A673 (cell line): ENCODE results near the gene MAP3K6. TPM values are rescaled to one million over a fixed set of nuclear protein-coding genes. Genes with fewer than 3 reads are reported as not detected.

Experiments
- BruUV-seq: library from RNA; stranded (reverse); fragments of 400-500 nt; replicated peaks from 2 replicates; lab custom pipeline; 2021; lab: Mats Ljungman, UMichigan
- CTCF ChIA-PET: fragments of 300-600 bp; sonication (Branson Sonifier 250); formaldehyde crosslinking; loops from one replicate; lab custom pipeline; 2022; ENCODE audit warnings: antibody characterized with exemption; lab: Charles Lee
- POLR2A ChIA-PET: fragments of 300-600 bp; sonication (Branson Sonifier 250); formaldehyde crosslinking; loops from one replicate; lab custom pipeline; 2022; ENCODE audit warnings: antibody characterized with exemption; ENCODE audit not compliant: low non-redundant PET; lab: Charles Lee
- DNase-seq: peaks from one replicate; pipeline ENCODE4 v3.0.0-alpha.2; 2015; ENCODE audit warnings: low spot score
- H3K27ac ChIP-seq: fragments of 200-600 bp; sonication (generic); 2 replicates; pipeline ENCODE4 v1.5.1; 2016; ENCODE audit warnings: mixed run types, low read depth, mild to moderate bottlenecking, mixed read lengths, antibody characterized with exemption, low read length; ENCODE audit not compliant: poor library complexity, severe bottlenecking
- H3K27me3 ChIP-seq: fragments of 200-600 bp; sonication (generic); replicated peaks from 2 replicates; pipeline ENCODE4 v1.6.1; 2017; ENCODE audit warnings: mixed run types, low read depth, mild to moderate bottlenecking, mixed read lengths, antibody characterized with exemption, low read length; ENCODE audit not compliant: insufficient read depth, poor library complexity
- H3K36me3 ChIP-seq: fragments of 200-600 bp; sonication (generic); 2 replicates; pipeline ENCODE4 v1.6.1; 2016; ENCODE audit warnings: mixed run types, mild to moderate bottlenecking, mixed read lengths, antibody characterized with exemption, low read length; ENCODE audit not compliant: insufficient read depth, poor library complexity, severe bottlenecking
- H3K4me1 ChIP-seq: fragments of 200-600 bp; sonication (generic); 2 replicates; pipeline ENCODE4 v1.6.1; 2017; ENCODE audit warnings: mixed run types, mild to moderate bottlenecking, mixed read lengths, antibody characterized with exemption, low read length; ENCODE audit not compliant: insufficient read depth, poor library complexity, severe bottlenecking
- H3K4me3 ChIP-seq: fragments of 200-600 bp; sonication (generic); 2 replicates; pipeline ENCODE4 v1.5.1; 2016; ENCODE audit warnings: low read depth, mixed run types, mild to moderate bottlenecking, mixed read lengths, low read length; ENCODE audit not compliant: poor library complexity, severe bottlenecking
- H3K9me3 ChIP-seq: fragments of 200-600 bp; sonication (generic); 2 replicates; pipeline ENCODE4 v1.6.1; 2016; ENCODE audit warnings: mixed run types, low read depth, mild to moderate bottlenecking, mixed read lengths, antibody characterized with exemption, low read length; ENCODE audit not compliant: poor library complexity, severe bottlenecking
- EZH2 ChIP-seq: fragments of 200-600 bp; sonication (generic); IDR thresholded peaks from 2 replicates; pipeline ENCODE4 v1.6.1; 2017; ENCODE audit warnings: borderline replicate concordance, low read depth, mild to moderate bottlenecking, mixed read lengths, antibody characterized with exemption, low read length; ENCODE audit not compliant: poor library complexity, severe bottlenecking
- intact Hi-C: fragments of 100-400 bp; cut with micrococcal nuclease; formaldehyde crosslinking; loops from one replicate; pipeline ENCODE4 v1.10.0; 2022; ENCODE audit not compliant: unreplicated experiment
- total RNA-seq: library from RNA; stranded (reverse); gene quantifications from 2 replicates; pipeline ENCODE4 v1.2.3, GENCODE V29; 2021
- TF ChIP-seq, protein P1 (sequence below): fragments of 300-800, 200-600 bp; sonication (generic); conservative IDR thresholded peaks from 2 replicates; pipeline ENCODE4 v1.5.1; 2017; ENCODE audit warnings: low read depth, mild to moderate bottlenecking, antibody characterized with exemption, low read length, moderate library complexity, mixed read lengths

MAP3K6 gene
- total RNA-seq, 1 experiment from 2014 or later = 2.4 TPM

DNA sequence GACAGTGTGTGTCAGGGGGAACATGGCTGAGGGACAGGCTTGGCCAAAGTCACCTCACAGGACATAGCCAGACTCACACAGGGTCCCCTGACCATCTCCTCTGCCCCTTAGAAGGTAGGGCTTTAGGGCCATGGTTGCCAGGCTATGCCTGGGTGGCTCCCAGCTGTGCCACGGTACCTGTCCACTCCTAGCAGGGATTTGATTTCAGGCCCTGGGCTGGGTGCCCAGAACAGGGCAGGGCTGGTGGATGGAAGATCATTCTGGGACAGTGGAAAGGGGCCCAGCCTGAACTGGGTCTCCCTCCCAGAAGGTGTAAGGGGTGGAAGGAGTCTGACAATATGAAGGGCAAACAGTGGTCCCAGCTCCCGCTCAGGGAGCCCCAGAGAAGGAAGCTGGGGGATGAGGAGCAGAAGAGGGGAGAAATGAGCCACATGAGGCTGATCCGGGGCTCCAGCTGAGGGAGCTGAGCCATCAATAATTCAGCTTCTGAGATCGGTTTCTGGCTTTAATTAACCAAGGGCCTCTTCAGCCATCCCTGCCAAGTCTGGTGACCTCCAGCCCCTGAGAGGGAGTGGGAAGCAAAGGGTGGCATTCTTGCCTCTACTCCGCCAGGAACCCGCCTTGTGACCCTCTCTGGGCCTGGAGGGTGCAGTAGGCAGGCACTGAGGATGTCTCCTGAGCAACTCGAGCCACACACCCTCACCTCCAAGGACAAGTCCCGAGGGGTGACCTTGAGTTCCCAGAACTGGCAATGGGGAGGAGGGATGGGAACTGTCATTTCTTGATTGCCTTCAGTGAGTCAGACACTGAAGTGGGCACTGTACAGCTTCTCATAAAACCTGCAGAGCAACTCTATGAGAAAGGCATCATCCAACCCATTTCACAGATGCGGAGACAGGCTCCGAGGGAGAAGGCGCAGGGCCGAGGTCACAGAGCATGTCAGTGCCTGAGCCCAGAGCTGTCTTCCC, 14.3 kb upstream of the MAP3K6 start:
- H3K27ac ChIP-seq = no peak overlapping the region
- TF ChIP-seq, protein P1, sequence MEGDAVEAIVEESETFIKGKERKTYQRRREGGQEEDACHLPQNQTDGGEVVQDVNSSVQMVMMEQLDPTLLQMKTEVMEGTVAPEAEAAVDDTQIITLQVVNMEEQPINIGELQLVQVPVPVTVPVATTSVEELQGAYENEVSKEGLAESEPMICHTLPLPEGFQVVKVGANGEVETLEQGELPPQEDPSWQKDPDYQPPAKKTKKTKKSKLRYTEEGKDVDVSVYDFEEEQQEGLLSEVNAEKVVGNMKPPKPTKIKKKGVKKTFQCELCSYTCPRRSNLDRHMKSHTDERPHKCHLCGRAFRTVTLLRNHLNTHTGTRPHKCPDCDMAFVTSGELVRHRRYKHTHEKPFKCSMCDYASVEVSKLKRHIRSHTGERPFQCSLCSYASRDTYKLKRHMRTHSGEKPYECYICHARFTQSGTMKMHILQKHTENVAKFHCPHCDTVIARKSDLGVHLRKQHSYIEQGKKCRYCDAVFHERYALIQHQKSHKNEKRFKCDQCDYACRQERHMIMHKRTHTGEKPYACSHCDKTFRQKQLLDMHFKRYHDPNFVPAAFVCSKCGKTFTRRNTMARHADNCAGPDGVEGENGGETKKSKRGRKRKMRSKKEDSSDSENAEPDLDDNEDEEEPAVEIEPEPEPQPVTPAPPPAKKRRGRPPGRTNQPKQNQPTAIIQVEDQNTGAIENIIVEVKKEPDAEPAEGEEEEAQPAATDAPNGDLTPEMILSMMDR = no peak
- TF ChIP-seq EZH2 = no peak
- H3K36me3 ChIP-seq = no peaks in the 10 kb centered on the region
- intact Hi-C loops = no loop called here
- H3K27me3 ChIP-seq = no peaks in the 10 kb centered on the region
- DNase-seq = no peak
- ChIA-PET POLR2A (no interaction called here), CTCF (no interaction called here)
- no peak overlapping the region for H3K4me3 ChIP-seq
- no peaks in the 10 kb centered on the region for H3K9me3 ChIP-seq
- H3K4me1 ChIP-seq = no peaks in the 10 kb centered on the region
- no TSS peak for BruUV-seq

DNA sequence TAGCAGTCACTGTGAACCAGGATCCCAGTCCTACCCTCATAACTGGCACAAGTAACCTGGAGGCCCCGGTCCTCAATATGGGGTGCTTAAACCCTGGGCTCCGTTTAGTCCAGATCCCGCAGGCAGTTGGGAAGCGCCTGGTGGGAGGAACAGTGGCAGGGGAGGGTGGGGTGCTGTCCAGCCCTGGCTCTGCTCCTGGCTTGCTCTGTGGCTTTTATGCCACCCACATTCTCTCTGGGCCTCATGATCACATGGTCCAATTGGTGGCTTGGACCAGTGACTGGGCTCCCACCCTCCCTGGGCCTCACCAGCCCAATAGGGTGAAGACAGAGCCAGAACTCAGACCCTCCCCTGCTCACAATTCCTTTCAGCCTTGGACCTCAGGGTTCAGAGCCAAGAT, 13.5 kb upstream of the MAP3K6 start:
- Histone ChIP-seq H3K27me3 (no peaks in the 10 kb centered on the region), H3K4me1 (no peaks in the 10 kb centered on the region), H3K27ac (no peak overlapping the region), H3K9me3 (no peaks in the 10 kb centered on the region), H3K36me3 (no peaks in the 10 kb centered on the region), H3K4me3 (no peak overlapping the region)
- BruUV-seq = no TSS peak
- intact Hi-C loops = no loop called here
- TF ChIP-seq, protein P1 = no peak
- TF ChIP-seq EZH2 = no peak
- ChIA-PET CTCF (no interaction called here), POLR2A (no interaction called here)
- no peak for DNase-seq

DNA sequence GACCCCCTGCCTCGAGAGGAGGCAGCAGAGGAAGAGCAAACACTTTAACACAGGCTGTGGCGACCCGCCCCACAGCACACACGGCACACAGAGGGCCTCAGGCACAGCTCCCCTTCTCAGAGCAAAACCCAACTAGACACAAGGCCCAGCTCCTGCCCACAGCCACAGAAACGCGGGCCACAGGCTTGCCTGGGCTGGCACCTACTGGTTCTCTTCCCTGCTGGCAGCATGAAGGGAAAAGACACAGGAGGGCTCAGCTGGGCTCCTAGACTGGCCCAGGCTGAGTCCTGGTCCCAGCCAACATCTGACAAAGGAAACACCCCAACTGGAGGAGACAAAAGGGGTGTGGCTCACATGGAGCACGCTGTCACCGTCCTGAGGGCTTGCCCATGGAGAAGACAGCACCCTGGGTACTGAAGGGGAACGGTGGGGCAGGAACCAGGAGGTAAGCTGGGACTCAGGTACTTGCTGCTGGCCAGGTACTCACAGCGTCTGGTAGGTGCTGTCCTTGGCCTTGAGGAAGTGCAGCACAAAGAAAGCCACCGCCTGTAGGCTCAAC, 12.9 kb upstream of the MAP3K6 start:
- H3K9me3 ChIP-seq = no peaks in the 10 kb centered on the region
- TF ChIP-seq, protein P1 = no peak
- no peak for TF ChIP-seq EZH2
- H3K36me3 ChIP-seq = no peaks in the 10 kb centered on the region
- H3K27me3 ChIP-seq = no peaks in the 10 kb centered on the region
- H3K27ac ChIP-seq = no peak overlapping the region
- ChIA-PET POLR2A (no interaction called here), CTCF (no interaction called here)
- no TSS peak for BruUV-seq
- no peak for DNase-seq
- intact Hi-C loops = no loop called here
- H3K4me3 ChIP-seq = no peak overlapping the region
- H3K4me1 ChIP-seq = no peaks in the 10 kb centered on the region
